SK-N-SH (cell line): ENCODE measurements around the gene MRPL2.

Experiments
- CHD2 ChIP-seq: fragments of 150-350 bp; IDR thresholded peaks from 2 replicates; pipeline ENCODE4 v1.6.1; 2018; ENCODE audit warnings: low read length; ENCODE audit not compliant: partially characterized antibody
- CTCF ChIP-seq: fragments of 200-600 bp; sonication (generic); IDR thresholded peaks from 2 replicates; pipeline ENCODE4 v1.6.1; 2017; ENCODE audit warnings: antibody characterized with exemption, mild to moderate bottlenecking, moderate library complexity
- ELF1 ChIP-seq: IDR thresholded peaks from 2 replicates; pipeline ENCODE4 v1.4.0; 2012
- FOXM1 ChIP-seq: IDR thresholded peaks from 2 replicates; pipeline ENCODE4 v1.4.0; 2012; ENCODE audit warnings: low read depth, mild to moderate bottlenecking
- GABPA ChIP-seq: IDR thresholded peaks from 2 replicates; pipeline ENCODE4 v1.4.0; 2012; ENCODE audit warnings: low read depth, mild to moderate bottlenecking
- MAX ChIP-seq: IDR thresholded peaks from 2 replicates; pipeline ENCODE4 v1.4.0; 2012; ENCODE audit warnings: low read depth
- NRF1 ChIP-seq: IDR thresholded peaks from 2 replicates; pipeline ENCODE4 v1.6.1; 2012; ENCODE audit warnings: low read depth, mild to moderate bottlenecking, low read length
- PBX3 ChIP-seq: IDR thresholded peaks from 2 replicates; pipeline ENCODE4; 2012
- POLR2AphosphoS5 ChIP-seq: IDR thresholded peaks from 2 replicates; pipeline ENCODE4 v1.6.1; 2012; ENCODE audit warnings: low read depth, low read length
- SIN3A ChIP-seq: IDR thresholded peaks from 2 replicates; pipeline ENCODE4 v1.6.1; 2012; ENCODE audit warnings: low read depth, mild to moderate bottlenecking, low read length, moderate library complexity, borderline replicate concordance
- TCF12 ChIP-seq: IDR thresholded peaks from 2 replicates; pipeline ENCODE4 v1.4.0; 2012
- YY1 ChIP-seq: IDR thresholded peaks from 2 replicates; pipeline ENCODE4 v1.4.0; 2012; ENCODE audit warnings: low read depth, mild to moderate bottlenecking
- TF ChIP-seq, protein P1 (sequence below): IDR thresholded peaks from 2 replicates; pipeline ENCODE4 v1.6.1; 2012; ENCODE audit warnings: mild to moderate bottlenecking, low read depth, low read length, moderate library complexity
- TF ChIP-seq, protein P2 (sequence below): IDR thresholded peaks from 2 replicates; pipeline ENCODE4 v1.4.0; 2012; ENCODE audit warnings: low read depth, borderline replicate concordance

GRCh38 chr6:43040542-43041257 lies 18.5 kb downstream of the MRPL2 start:
- TF ChIP-seq CTCF (no peak), GABPA (no peak), FOXM1 (no peak), POLR2AphosphoS5 (no peak), MAX (no peak), TCF12 (no peak), SIN3A (no peak), CHD2 (no peak), ELF1 (no peak), YY1 (no peak), PBX3 (no peak), NRF1 (no peak)
- TF ChIP-seq, protein P1, sequence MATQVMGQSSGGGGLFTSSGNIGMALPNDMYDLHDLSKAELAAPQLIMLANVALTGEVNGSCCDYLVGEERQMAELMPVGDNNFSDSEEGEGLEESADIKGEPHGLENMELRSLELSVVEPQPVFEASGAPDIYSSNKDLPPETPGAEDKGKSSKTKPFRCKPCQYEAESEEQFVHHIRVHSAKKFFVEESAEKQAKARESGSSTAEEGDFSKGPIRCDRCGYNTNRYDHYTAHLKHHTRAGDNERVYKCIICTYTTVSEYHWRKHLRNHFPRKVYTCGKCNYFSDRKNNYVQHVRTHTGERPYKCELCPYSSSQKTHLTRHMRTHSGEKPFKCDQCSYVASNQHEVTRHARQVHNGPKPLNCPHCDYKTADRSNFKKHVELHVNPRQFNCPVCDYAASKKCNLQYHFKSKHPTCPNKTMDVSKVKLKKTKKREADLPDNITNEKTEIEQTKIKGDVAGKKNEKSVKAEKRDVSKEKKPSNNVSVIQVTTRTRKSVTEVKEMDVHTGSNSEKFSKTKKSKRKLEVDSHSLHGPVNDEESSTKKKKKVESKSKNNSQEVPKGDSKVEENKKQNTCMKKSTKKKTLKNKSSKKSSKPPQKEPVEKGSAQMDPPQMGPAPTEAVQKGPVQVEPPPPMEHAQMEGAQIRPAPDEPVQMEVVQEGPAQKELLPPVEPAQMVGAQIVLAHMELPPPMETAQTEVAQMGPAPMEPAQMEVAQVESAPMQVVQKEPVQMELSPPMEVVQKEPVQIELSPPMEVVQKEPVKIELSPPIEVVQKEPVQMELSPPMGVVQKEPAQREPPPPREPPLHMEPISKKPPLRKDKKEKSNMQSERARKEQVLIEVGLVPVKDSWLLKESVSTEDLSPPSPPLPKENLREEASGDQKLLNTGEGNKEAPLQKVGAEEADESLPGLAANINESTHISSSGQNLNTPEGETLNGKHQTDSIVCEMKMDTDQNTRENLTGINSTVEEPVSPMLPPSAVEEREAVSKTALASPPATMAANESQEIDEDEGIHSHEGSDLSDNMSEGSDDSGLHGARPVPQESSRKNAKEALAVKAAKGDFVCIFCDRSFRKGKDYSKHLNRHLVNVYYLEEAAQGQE = no peak
- TF ChIP-seq, protein P2, sequence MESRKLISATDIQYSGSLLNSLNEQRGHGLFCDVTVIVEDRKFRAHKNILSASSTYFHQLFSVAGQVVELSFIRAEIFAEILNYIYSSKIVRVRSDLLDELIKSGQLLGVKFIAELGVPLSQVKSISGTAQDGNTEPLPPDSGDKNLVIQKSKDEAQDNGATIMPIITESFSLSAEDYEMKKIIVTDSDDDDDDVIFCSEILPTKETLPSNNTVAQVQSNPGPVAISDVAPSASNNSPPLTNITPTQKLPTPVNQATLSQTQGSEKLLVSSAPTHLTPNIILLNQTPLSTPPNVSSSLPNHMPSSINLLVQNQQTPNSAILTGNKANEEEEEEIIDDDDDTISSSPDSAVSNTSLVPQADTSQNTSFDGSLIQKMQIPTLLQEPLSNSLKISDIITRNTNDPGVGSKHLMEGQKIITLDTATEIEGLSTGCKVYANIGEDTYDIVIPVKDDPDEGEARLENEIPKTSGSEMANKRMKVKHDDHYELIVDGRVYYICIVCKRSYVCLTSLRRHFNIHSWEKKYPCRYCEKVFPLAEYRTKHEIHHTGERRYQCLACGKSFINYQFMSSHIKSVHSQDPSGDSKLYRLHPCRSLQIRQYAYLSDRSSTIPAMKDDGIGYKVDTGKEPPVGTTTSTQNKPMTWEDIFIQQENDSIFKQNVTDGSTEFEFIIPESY = no peak
